ENCODE results near the gene NUP153. TPM values are rescaled to one million over a fixed set of nuclear protein-coding genes. Genes with fewer than 3 reads are reported as not detected.

Gene NUP153
- total and polyA plus RNA-seq, 10 of the 15 experiments (the other 5 are each of a cell fraction or from before 2014, with no cell fraction given): 13.9 to 77.7 (median 56.2) TPM

- TF ChIP-seq POLR2AphosphoS5 (IDR thresholded peaks at IDR 0.05; ENCODE audit: low read length) (no peak), EP300 (IDR thresholded peaks at IDR 0.05; ENCODE audit: borderline replicate concordance in 1 of 2, control insufficient read depth in 1 of 2, low read depth in 2 of 2, low read length in 2 of 2) (no peak), SUZ12 (IDR thresholded peaks at IDR 0.05; ENCODE audit: unreplicated experiment) (no peak), STAT3 (IDR thresholded peaks at IDR 0.05; ENCODE audit: low read depth, low read length) (no peak), GATAD2B (conservative IDR thresholded peaks at IDR 0.05; ENCODE audit: low read depth) (no peak), SIX5 (IDR thresholded peaks at IDR 0.05; ENCODE audit: low read depth, low read length, severe bottlenecking) (no peak), ATF3 (IDR thresholded peaks at IDR 0.05; ENCODE audit: borderline replicate concordance, extremely low read depth, low read depth, low read length) (no peak), BHLHE40 (IDR thresholded peaks at IDR 0.05; ENCODE audit: borderline replicate concordance in 1 of 2, low read depth in 2 of 2, low read length in 1 of 2) (no peak), ZNF274 (IDR thresholded peaks at IDR 0.05; ENCODE audit: insufficient read depth, insufficient read length) (no peak), CREM (IDR thresholded peaks at IDR 0.05; ENCODE audit: low read depth) (no peak), BACH1 (IDR thresholded peaks at IDR 0.05; ENCODE audit: borderline replicate concordance) (no peak), HCFC1 (IDR thresholded peaks at IDR 0.05; ENCODE audit: low read length) (no peak), RUNX3 (IDR thresholded peaks at IDR 0.05; ENCODE audit: low read length) (0 out of 2 replicates have a peak, but pooled peaks have one; percentile 17), SMAD1 (IDR thresholded peaks at IDR 0.05; ENCODE audit: low read depth, partially characterized antibody) (no peak), BRCA1 (IDR thresholded peaks at IDR 0.05; ENCODE audit: low read depth, low read length) (no peak), ZBTB40 (IDR thresholded peaks at IDR 0.05; ENCODE audit: borderline replicate concordance) (no peak), JUNB (IDR thresholded peaks at IDR 0.05) (peak; percentile 38; the same call in 1 of the 2 replicates)
- TF ChIP-seq, protein P1, sequence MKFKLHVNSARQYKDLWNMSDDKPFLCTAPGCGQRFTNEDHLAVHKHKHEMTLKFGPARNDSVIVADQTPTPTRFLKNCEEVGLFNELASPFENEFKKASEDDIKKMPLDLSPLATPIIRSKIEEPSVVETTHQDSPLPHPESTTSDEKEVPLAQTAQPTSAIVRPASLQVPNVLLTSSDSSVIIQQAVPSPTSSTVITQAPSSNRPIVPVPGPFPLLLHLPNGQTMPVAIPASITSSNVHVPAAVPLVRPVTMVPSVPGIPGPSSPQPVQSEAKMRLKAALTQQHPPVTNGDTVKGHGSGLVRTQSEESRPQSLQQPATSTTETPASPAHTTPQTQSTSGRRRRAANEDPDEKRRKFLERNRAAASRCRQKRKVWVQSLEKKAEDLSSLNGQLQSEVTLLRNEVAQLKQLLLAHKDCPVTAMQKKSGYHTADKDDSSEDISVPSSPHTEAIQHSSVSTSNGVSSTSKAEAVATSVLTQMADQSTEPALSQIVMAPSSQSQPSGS (IDR thresholded peaks at IDR 0.05; ENCODE audit: low read length): 0 out of 2 replicates have a peak, but pooled peaks have one; percentile 25
- TF ChIP-seq, protein P2, sequence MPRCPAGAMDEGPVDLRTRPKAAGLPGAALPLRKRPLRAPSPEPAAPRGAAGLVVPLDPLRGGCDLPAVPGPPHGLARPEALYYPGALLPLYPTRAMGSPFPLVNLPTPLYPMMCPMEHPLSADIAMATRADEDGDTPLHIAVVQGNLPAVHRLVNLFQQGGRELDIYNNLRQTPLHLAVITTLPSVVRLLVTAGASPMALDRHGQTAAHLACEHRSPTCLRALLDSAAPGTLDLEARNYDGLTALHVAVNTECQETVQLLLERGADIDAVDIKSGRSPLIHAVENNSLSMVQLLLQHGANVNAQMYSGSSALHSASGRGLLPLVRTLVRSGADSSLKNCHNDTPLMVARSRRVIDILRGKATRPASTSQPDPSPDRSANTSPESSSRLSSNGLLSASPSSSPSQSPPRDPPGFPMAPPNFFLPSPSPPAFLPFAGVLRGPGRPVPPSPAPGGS (IDR thresholded peaks at IDR 0.05; ENCODE audit: borderline replicate concordance, insufficient read depth, low read depth, low read length, poor library complexity, severe bottlenecking): no peak
Observed at GRCh38 chr6:17714879-17715851, 8.4 kb upstream of the NUP153 start (continued).

All from GM12878 (cell line).